Hepatic stellate cell (primary cell): ENCODE data around the gene TNRC18.
"Not testable (repeated sequence)": the region's sequence is repeated elsewhere in the genome, so short reads cannot be mapped to it uniquely, and the experiment has no call there.

Experiments
- DNase-seq: peaks from one replicate; pipeline ENCODE4 v3.0.0; 2011; ENCODE audit warnings: low spot score

TNRC18 gene

GRCh38 chr7:5315761-5316160 lies 107.9 kb downstream of the TNRC18 start:
- DNase-seq = no peak

DNA sequence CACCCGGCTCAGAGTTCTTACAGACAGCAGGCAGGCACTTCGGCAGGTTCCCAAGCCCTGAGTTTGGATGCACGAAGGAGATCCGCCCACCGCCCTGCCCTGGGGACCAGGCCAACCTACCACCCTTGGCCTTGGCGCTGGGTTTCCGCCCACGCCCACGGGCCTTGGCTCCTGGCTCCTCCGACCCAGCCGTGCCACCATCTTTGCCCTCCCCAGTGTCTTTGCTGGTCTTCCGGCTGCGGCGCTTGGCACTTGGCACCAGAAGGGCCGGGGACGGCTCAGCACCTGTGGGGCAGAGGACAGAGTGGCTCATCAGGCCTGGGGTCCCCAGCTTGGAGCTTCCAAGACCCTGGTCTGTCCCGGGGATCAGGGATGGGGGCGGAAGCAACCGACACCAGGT lies 108.8 kb downstream of the TNRC18 start:
- no peak for DNase-seq

- DNase-seq = not testable (repeated sequence)
Measured at GRCh38 chr7:5313076-5313885, 110.4 kb downstream of the TNRC18 start.

DNA sequence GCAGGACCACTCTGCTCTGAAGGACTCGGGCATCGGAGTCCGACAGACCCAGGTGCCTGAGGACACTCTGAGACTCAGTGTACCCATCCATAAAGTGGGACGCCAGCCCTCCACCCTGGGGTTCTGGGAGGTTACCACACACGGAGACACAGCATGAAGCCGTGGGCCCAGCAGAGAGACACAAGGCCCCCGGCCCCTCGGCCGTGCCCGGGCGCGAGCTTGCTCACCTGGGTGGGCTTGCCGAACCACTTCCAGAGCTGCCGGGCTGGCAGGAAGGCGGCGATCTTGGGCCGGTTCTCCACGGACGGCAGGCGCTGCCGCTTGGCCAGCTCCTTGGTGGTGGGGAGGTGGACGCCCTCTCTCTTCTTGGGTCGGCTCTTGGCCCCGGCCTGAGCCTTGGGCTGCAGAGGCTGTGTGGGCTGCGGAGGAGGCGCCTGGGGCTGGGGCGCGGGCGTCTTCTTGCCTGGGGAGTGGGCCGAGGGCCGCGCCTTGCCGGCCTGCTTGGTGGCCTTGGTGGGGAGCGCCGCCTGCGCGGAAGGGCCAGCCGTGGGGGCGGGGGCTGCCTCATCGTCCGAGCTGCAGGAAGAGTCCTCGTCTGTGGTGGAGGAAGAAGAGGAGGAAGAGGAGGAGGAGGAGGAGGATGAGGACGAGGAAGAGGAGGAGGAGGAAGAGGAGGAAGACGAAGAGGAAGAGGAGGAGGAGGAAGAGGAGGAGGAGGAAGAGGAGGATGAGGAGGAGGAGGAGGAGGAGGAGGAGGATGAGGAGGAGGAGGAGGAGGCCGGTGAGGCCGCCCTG lies 111.2 kb downstream of the TNRC18 start:
- DNase-seq = not testable (repeated sequence)

DNA sequence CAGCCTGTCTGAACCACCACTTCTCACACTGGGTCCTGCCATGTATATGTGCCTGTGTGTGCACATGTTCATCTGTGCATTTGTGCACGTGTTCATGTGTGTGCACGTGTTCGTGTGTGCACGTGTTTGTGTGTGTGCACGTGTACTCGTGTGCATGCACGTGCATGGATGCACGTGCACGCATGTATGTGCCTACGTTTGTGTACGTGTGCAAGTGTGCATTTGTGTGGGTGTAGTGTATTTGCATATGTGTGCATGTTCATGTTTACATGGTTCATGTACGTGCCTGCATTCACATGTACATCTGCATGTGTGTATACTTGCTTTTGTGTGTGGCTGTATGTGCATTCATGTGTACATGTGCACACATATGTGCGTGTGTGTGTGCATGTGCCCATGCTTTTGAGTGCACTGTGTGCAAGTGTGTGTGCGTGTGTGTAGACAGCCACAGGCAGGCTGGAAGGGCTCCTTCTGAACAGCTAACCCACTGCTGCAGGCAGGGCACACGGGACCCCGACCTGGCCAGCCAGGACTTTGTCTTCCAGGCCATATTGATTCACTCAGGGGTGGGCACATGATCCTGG lies 112.7 kb downstream of the TNRC18 start:
- DNase-seq = no peak

DNA sequence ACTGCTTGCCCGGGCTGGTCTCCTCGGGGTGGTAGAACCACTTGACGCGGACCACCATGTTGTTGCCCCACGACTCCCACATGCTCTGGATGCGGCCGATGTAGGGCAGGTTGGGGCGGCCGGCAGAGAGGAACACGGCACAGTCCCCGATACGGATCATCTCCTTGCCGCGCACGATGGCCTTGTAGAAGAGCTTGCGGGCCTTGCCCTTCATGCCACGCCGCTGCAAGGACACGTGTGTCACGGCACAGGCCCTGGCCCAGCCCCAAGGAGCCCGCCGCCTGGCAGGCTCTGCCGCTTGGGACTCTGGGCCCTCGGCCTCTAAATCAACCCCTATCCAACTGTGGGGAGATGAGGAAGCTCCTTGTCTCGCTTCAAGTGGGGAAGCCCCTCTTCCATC lies 114.5 kb downstream of the TNRC18 start:
- DNase-seq = no peak

GRCh38 chr7:5307221-5308142 lies 116.2 kb downstream of the TNRC18 start:
- not testable (repeated sequence) for DNase-seq

DNA sequence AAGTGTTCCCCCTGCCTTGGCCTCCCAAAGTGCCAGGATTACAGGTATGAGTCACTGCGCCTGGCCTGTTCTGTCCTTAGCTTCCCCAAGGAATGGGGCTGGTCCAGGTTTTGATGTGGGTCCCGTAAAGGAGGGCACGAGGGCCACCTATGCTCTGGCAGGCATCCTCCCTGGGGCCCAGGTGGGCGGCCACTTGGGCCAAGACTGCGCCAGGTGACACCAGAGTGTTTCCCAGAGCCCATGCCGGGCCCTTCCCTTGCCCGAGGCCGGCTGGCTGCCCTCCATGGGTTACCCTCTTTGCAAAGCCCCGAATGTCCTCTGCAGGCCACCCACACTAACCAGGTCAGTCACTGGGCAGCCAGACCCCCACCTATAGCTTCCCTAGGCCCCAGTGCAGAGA lies 118.6 kb downstream of the TNRC18 start:
- DNase-seq = not testable (repeated sequence)

- no peak for DNase-seq
Measured at GRCh38 chr7:5303591-5304505, 119.8 kb downstream of the TNRC18 start.

- no peak for DNase-seq
Measured at GRCh38 chr7:5303061-5303460, 120.6 kb downstream of the TNRC18 start.

- DNase-seq = no peak
Measured at GRCh38 chr7:5302577-5302976, 121.1 kb downstream of the TNRC18 start.

GRCh38 chr7:5300366-5300765 lies 123.3 kb downstream of the TNRC18 start:
- DNase-seq = no peak

GRCh38 chr7:5296611-5297226 lies 126.9 kb downstream of the TNRC18 start:
- no peak for DNase-seq

GRCh38 chr7:5296015-5296610 lies 127.5 kb downstream of the TNRC18 start:
- no peak for DNase-seq

GRCh38 chr7:5295039-5296014 lies 128.3 kb downstream of the TNRC18 start:
- DNase-seq = no peak

GRCh38 chr7:5294169-5294987 lies 129.3 kb downstream of the TNRC18 start:
- DNase-seq = no peak

DNA sequence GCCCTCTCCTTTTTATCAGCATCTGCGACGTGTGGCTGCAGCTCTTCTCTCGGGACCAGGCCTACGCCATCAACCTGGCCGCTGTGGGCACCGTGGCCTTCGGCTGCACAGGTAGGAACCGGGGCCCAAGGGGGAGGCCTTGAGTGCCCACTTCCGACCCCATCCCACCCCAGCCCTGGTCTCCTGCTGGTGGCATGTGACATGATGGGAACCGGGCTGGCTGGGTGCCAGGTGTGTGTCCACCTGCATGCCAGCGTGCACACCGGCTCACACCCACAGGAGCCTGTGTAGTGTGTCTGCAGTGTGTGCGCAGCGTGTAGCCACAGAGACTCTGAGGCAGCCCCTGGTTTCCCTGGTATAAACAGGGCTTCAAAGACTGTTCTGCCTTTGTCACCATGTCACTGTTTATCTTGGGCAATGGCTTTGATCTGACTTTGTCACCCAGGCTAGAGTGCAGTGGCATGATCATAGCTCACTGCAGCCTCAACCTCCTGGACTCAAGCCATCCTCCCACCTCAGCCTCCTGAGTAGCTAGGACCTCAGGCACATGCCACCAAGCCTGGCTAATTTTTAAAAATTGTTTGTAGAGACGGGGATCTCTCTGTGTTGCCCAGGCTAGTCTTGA lies 131.8 kb downstream of the TNRC18 start:
- not testable (repeated sequence) for DNase-seq
